NCI-H128 (cell line): ENCODE measurements around the gene OVCA2.

Experiments
- DNase-seq: peaks from one replicate; lab custom pipeline; 2025; ENCODE audit not compliant: unreplicated experiment; lab: John Stamatoyannopoulos, UW

OVCA2 gene

DNA sequence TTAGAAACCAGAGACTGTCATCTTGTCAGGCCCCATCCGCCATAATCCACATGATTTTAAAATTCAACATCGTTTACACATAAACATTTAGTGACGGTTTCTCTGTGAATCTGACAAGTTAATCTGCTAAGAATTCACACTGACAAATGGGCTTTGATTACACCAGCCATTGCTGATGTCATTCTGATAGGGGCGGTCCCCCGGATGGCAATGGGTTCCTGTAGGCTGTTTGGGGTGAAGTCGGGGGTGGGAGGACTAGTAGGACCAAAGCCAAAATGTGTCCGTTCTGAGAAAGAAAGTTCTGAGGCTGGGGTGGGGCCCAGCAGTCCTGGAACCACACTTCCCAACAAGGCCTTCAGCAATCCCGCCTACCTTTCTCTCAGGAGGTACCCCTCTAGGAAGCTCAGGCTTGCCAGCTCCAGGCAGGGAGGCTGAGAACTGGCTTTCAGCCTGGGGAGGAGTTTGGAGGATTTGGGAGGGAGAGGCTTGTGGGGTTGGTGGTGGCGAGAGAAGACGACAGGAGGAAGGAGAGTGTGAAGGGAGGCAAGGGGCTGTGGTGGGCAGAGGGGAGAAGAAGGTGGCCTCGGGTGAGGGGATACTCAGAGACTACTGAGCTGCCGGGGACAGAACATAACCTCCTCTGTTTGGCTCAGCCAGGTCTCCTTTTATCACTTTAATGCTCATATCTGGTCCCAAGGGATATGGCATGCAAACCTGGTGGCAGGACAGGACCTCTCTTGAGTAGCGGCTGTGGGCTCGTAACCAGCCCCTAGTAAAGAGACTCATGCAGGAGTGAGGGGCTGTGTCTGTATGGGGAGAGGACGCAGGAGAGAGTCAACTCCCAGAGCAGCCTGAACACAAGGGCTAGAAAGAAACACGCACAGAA lies 21.7 kb downstream of the OVCA2 start:
- DNase-seq: no peak

DNA sequence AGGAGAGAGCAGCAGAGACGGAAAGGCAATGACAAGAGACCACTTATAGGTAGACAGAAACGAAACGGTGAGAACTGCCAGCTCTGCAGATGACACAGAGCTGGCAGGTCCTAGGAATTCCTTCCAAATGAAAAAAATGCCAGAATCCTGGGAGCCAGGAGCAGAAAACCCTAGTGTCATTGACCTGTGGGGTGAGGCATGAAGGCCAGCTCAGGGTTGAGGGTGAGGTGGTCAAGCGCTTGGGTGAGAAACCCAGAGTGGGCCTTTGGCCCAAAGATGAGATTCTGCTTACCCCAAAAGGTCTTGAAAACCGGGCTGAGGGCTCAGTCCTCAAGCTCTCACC lies 22.3 kb downstream of the OVCA2 start:
- DNase-seq: no peak

DNA sequence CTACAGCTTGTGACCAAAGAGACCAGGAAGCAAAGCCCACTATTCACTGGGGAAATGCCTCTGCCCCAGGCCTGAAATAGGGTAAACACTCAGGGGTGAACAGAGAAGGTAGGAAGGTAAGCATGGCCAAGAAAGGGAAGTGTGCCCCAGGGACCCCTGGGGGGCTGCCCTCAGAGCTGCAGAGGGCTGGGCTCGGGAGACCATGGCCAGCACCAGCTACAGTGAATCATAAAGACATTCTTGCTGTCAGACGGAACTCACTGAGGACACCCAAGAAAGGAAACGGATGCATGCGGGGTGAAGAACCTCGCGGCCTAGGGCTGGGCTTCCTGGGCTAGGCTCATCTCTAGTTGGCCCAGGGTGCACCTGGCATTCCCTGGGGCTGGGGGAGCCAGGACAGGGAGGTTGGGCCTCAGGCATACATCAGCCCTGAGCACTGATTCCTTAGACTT lies 22.7 kb downstream of the OVCA2 start:
- no peak for DNase-seq

DNA sequence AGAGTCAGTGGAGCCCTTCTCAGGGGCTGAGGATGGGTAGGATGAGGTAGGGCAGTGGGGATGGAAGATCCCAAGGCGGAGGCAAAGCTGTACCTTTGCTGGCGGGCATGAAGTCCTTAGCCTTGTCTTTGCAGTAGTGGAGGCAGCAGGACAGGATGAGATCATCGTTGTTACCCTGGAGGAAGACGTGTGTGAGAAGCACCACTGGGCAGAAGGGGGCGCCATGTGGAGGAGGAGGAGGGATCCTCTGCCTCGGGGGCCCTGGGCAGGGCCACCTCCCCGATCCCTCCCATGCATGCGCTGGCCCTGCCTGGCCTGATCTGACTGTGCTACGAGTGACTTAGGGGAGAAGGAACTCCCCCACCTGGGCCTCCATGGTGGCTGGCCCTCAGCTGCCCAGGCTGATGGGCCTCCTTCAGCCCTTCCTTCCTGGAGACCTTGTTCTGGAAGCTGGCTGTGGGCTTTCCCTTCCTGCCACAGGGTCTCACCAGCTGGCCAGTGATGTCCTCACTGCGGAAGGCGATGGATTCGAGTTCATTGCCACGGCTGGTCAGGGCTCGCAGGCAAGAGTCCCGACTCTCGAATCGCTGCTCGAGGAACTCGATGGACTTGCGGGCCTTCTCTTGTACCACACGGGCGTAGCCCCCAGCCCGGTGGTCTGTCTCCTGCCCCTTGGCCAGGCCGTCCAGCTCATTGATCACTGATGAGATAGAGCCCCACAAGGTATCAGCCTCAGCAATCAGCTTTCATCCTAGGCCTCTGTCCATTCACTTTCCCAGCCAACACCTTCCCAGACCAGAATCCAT lies 23.4 kb downstream of the OVCA2 start:
- DNase-seq: no peak

DNA sequence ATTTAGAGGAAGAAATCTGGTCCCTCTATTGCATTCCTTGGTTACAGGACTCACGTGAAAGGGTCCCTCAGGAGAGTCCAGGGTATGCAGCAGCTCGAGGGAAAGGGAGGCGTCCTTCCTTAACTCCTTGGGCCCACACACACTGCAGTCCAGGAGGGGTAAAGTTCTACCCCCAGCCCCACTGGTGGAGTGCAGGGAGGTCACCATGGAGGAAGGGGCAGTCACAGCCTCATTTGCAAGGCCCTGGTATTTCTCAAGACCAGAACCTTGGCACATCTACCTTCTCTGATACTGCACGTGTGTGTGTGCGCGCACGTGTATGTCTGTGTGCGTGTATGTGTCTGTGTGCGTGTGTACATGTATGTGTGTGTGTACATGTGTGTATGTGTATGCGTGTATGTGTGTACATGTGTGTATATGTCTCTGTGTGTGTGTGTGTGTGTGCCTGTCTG lies 24.2 kb downstream of the OVCA2 start:
- no peak for DNase-seq

DNA sequence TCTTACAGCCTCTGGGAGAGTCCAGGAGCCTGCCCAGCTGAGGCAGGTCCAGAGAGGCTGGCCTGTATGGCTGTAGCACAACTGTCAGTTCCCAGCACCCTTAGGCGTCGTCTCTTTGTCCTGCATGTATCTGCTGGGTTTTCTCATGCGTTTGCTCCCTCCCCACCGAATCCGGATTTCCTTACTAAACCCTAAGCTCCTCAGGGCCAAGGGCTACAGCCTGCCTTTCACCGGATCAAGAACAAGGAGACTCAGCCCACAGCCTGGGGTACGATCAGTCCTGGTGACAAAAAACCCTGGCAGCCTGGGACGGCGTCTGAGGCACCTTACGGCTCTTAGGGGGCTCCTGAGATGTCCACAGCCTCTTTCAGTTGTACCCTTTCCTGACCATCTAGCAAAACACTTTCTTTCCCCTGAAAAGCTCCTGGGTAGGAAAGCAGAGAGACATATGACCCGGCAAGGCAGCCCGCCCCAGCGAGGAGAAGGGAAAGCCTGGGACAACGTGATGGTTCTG lies 25.3 kb downstream of the OVCA2 start:
- no peak for DNase-seq

DNA sequence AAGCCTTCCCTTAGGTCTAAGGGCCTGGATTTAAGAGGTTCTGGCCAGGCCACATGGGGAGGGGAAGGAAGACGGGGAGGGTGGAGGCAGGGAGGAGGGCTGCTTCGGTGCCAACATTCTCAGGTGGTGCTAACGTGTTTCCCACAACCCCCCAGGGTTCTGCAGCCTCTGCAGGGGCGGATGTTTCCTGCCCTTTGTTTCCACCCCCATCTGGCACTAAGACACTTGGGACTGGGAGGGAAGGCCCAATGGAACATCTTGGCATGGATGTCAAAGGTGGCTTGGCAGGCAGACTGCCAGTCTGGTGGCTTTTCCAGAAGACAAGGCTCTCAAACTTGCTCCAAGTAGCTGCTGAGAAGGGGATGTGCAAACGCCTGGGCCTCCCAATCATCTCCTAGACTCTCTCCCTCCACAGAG lies 25.8 kb downstream of the OVCA2 start:
- no peak for DNase-seq

DNA sequence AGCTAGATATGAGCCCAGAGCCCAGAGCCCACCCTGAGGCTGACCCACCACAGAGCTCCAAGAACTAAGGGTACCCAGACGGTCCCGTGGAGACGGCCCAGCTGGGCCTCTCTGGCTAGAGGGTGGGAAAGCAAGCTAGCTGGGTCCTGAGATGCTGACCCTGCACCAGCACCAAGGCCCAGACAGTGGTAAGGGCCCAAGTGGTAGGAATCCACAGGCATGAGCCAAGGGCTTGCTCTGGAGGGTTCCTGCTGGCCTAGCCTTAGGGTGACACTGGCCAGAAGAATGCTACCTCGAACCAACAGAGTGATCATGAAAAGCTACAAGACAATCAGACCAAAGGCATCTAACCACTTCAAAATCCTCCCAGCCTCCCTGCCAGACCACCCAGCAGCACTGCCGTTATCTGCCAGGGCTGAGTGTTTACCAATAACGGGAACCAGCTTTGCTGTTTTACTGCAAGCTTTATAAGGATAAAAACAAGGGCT lies 26.3 kb downstream of the OVCA2 start:
- DNase-seq: no peak

DNA sequence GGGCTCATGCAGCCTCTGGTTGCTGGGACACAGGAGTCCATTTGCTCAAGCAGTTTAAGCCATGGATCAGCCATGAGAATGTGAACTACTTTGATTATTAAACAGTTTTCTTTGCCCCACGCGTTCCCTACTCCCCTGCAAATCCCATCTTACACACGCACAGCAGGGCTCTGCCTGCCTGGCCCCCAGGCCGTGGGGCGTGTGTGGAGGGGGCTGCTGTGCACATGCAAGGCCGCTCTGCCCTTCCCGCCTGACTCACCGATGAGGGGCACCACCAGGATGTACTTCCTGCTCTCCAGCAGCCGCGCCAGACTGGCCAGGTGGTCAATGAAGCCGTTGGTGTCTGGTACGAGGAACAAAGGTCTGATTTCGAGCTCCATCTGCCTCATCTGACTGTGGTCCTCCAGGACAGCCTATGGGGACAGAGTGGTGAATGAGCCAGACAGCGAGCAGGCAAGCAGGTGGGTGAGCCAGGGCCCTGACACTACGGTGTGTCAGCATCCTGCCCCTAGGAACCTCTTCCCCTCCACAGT lies 26.8 kb downstream of the OVCA2 start:
- no peak for DNase-seq

DNA sequence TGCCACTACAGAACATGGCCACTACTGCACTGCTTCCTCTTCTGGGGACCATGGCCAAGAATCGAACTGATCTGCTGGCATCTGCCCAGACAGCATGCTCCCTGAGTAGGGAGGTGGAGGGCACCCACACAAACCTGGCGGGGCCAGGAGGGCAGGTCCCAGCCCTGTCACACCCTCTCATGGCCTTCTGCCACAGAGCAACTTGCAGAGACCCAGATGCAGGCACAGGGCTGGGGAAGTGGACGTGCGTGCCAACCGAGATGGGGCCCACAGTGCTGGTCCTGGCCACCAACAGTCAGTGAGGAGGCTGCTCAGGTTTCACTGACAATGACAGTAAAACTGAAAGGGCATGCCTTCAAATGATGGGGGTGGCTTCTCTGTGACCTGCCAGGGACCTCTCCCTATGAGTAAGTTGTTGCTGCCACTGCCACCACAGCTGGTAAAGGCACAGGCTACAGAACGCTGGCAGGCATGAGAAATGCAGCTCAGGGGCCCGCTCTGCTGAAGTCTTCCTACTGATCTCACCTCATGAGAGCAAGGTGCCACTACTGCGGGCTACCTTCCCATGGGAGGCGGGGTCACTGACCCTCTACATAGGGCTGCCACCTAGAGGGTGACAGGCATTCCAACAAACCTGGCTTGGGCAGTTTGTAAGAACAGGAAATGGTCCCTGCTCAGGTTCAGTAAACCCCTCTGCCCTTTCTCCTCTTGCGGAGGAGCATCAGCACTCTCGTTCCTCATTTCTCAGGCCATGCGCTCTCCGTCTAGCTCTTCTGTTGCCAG lies 28.6 kb downstream of the OVCA2 start:
- DNase-seq: no peak

DNA sequence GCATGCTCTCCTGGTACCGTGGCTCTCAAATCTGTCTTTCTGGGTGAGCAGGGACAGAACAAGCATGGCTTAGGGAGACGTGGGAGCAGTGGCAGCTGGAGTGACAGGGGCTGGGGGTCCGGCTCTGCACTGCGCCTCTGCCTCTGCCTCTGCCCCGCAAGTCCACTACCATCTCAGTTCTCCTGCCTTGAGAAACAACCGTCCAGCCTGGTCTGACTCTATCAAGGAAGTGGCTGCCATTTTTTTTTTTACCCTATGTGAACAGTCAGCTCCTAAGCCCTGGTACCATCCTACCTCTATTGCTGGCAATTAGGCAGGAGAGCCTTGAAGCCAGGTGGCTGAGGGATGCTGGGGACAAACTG lies 29.2 kb downstream of the OVCA2 start:
- DNase-seq: no peak

DNA sequence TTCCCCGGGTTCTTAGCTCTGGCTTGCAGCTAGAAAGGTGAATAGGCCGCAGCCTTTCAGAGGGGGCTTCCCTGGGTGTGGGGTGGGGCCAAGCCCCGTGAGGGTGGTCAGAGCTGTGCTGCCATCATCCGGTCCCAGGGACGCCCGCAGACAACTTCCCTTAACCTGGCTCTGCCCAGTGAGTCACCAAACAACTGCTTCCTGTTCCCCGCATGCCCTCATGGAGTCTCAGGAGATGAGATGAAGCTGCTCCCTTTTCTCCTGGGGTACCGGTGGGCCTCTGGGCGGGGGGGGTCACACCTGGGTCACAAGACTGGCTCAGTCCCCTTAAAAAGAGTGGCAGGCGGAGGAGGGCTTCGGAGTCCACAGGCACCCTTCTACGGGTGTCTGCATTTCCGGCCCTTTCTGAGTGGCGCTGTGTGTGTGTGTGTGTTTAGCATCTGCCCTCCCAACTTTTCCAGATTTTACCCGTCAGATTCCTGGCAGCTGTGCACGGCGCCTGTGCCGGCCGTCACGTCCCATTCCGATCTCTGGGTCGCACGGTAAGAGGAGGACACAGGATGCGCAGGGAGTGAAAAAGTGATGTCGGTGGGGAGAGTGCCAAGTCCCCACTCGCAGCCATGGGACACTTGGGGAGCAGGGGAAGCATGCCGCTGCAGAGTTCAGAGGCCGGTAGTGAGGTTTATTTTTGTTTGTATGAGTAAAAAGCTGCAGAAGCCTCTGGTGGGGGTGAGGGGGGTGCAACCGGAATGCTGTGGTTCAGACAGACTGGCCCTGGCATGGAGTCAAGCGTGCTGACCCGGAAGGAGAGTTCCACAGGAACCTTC lies 29.8 kb downstream of the OVCA2 start:
- no peak for DNase-seq

DNA sequence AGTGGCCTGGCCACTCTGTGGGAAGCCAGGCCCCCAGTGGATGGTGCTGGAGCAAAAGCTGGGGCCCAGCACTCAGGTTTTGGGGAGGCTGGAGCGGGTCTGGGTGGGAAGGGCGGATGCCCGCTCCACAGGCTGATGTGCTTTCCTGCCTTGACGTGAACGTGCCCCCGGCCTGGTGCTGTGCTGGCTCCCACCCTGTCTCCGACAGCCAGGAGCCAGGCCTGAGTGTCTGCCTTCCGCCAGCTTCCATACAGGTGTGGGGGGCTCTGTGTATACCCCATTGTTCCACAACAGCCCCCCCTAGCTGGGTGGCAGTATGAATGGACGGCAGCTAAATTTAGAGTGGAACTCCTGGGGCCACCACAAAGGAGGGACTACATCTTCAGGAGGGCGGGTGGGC lies 33.1 kb downstream of the OVCA2 start:
- DNase-seq: no peak

DNA sequence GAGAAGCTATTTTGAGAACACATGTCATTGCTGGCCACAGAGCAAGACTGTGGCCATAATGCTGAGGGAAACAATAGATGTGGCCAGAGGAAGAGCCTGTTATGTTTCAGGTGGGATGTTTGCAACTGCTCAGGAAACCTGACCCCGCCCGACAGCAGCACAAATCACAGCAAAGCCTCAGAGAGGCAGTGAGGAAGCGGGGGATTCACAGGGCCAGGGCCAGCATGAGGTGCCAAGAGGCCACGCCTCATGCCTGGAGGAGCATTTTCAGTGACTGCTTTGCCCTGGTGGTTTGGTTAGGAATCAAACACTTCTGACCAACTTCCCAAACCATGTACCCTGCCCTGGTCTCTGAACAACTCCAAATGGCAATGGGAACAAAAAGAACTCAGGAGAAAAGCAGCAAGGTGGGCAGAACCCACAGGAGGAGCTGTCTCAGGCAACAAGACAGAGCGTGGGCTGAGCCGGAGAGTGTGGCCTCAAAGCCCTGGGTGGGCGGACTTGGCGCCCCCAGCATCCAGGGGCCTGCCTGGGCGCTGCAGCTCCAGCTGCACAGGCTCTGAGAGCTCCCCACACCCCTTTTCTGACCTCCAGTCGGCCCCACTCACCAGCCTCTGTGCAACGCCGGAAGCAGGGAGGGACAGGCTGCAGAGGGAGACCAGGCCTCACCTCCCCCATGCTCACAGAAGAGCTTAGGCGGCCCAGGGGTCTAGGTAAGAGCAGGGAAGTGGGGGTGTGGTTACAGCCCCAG lies 33.7 kb downstream of the OVCA2 start:
- no peak for DNase-seq

DNA sequence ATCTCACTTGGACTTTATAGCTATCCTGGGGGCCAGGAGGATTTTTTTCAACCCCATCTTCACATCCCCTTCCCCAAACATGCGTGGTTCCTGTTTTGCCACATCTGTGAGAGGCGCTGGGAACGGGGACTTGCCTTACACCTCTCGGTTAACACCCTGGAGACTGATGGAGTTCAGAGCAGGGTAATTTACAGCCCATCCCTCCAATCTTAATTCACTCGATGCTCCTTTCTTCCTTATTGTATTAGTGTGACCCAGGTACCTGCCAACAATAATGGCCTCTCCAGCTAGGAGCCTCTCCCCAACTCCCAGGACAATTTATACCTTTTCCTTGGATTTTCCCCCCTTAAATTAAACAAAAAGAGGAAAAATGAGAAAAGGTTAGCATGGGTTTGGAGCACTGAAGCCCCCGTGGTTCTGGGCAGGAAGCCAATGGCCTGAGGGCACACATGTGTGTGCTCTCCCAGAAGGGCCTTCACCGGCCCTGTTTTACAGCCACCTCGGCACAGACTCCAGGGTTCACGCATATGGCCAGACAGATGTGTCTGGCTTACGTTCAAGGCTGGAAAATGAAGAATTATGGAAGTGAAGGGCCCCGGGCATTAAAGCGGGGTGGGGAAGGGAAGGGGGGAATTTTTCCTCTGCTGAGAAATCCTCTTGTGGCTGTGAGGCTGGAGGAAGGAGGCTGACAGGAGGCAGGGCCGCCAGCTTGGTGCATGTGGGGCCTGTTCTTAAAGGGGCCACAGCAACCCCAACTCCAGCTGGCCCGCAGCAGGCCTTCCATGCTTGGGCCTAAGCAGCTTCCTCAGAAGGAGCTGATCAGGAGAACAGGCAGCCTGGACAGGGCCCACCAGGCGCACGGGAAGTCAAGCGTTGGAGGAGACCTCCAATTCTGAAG lies 34.5 kb downstream of the OVCA2 start:
- DNase-seq: no peak

DNA sequence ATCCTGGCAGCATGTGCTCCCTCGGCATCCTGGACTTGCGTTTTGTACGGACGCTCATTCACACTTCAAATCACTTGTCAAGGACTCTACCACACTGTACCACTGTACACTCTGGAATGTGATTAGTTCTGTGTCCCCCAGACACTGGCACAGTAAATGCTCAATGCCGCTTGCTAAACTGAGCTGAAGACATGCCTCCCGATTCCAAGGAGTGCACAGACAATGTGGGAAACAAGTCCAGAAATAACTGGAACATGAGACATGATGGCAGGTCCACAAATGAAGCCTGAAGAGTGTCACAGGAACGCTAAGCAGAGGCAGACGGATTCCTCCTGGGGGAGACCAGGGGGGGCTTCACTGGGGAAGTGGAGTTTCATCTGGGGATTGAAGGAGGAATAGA lies 35.2 kb downstream of the OVCA2 start:
- DNase-seq: no peak

DNA sequence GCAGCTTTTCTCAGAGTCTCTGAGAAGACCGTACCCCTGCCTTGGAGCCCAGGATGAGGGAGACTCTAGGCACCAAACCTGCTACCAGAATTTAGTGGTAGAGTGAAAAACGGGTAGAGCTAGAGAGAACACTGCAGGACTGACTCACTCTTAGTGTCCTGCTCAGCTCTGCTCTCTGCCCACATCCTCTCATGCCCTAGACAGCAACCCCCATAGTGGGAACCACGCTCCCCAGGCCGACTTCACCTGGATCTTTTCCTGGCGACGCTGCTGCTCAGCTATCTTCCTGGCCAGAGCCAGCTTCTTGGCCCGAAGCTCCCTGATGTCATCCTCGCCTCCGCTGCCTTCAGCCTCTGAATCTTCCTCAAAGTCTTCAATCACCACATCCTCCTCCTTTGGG lies 39.7 kb downstream of the OVCA2 start:
- DNase-seq: no peak
